ENCODE results near the gene SYNM. TPM values are rescaled to one million over a fixed set of nuclear protein-coding genes. Genes with fewer than 3 reads are reported as not detected.

The SYNM gene
- total RNA-seq, 1 experiment from 2014 or later, result 3.3 TPM

GRCh38 chr15:99165956-99166689 is 61.2 kb downstream of the SYNM start (continued):
- no peak for TF ChIP-seq CTCF (IDR thresholded peaks at IDR 0.05 in 2 of 3, conservative IDR thresholded peaks at IDR 0.05 in 1 of 3; ENCODE audit: borderline replicate concordance in 1 of 3, insufficient read depth in 1 of 3, low read depth in 2 of 3, low read length in 2 of 3)
- TF ChIP-seq FOSL1 (IDR thresholded peaks at IDR 0.05; ENCODE audit: low read depth), result no peak
- TF ChIP-seq SRF (IDR thresholded peaks at IDR 0.05; ENCODE audit: low read depth), result no peak
- no peak for TF ChIP-seq CEBPB (IDR thresholded peaks at IDR 0.05; ENCODE audit: low read depth)
- TF ChIP-seq EGR1 (IDR thresholded peaks at IDR 0.05; ENCODE audit: low read depth), result no peak
- TF ChIP-seq EZH2phosphoT487 (IDR thresholded peaks at IDR 0.05; ENCODE audit: borderline replicate concordance), result no peak
- no peak for TF ChIP-seq CBX3 (IDR thresholded peaks at IDR 0.05; ENCODE audit: low read depth)
- TF ChIP-seq MAX (IDR thresholded peaks at IDR 0.05), result no peak

- ATAC-seq, result no peak
- no peak for TF ChIP-seq SRF (IDR thresholded peaks at IDR 0.05; ENCODE audit: low read depth)
- TF ChIP-seq ZNF274 (IDR thresholded peaks at IDR 0.05; ENCODE audit: low read depth, low read length), result no peak
- no peak for TF ChIP-seq POLR2A (IDR thresholded peaks at IDR 0.05; ENCODE audit: borderline replicate concordance, extremely low read depth, insufficient read depth, insufficient read length)
- no peak for TF ChIP-seq MAX (IDR thresholded peaks at IDR 0.05)
- TF ChIP-seq EZH2phosphoT487 (IDR thresholded peaks at IDR 0.05; ENCODE audit: borderline replicate concordance), result no peak
- ChIA-PET RAD21 (ENCODE audit: low non-redundant PET in 1 of 2, low total read pairs in 2 of 2, uncharacterized antibody in 2 of 2, unreplicated experiment in 2 of 2) (no interaction called here), CTCF (no interaction called here), POLR2A (no interaction called here)
- H3K9ac ChIP-seq (ENCODE audit: low read length), result no peak overlapping the region
- H3K9me3 ChIP-seq (ENCODE audit: control insufficient read depth in 1 of 2, insufficient read depth in 1 of 2, low read depth in 1 of 2, low read length in 2 of 2), result no peaks in the 10 kb centered on the region
- no peaks in the 10 kb centered on the region for H4K20me1 ChIP-seq (ENCODE audit: insufficient read depth)
- no peaks in the 10 kb centered on the region for H3K9me2 ChIP-seq (ENCODE audit: insufficient read depth)
- DNase-seq (ENCODE audit: low read depth, low spot score), result no peak
- no peak overlapping the region for H3K27ac ChIP-seq (ENCODE audit: low read depth, low read length)
- no peak overlapping the region for H3K4me3 ChIP-seq (replicated peaks in 1 of 2; ENCODE audit: low read depth in 1 of 2, low read length in 2 of 2)
- intact Hi-C loops (cut with micrococcal nuclease), result no loop called here
- no TSS peak for BruUV-seq (replicated peaks)
- H3K4me1 ChIP-seq (ENCODE audit: control insufficient read depth in 1 of 2, insufficient read depth in 2 of 2, low read length in 2 of 2), result no peaks in the 10 kb centered on the region
- H2AFZ ChIP-seq (ENCODE audit: low read depth, low read length, poor library complexity, severe bottlenecking), result no peak overlapping the region
- no peaks in the 10 kb centered on the region for H3K27me3 ChIP-seq (ENCODE audit: insufficient read depth, low read length)
- no peaks in the 10 kb centered on the region for H3K79me2 ChIP-seq (ENCODE audit: insufficient read depth, low read length)
- no peaks in the 10 kb centered on the region for H3K36me3 ChIP-seq (ENCODE audit: control insufficient read depth in 1 of 2, insufficient read depth in 2 of 2, low read length in 2 of 2)
- H3K4me2 ChIP-seq (ENCODE audit: low read length), result no peak overlapping the region
Observed at GRCh38 chr15:99167201-99167600, 62.3 kb downstream of the SYNM start.

Data from HCT116 (cell line).